ENCODE data around the gene GLIS1. TPM values are rescaled to one million over a fixed set of nuclear protein-coding genes. Genes with fewer than 3 reads are reported as not detected.

Gene GLIS1
- total RNA-seq, 1 donor from 2014 or later, result not detected

- H3K4me3 Mint-ChIP-seq (ENCODE audit: unreplicated experiment), result no peak overlapping the region
- no peaks in the 10 kb centered on the region for H3K36me3 Mint-ChIP-seq (ENCODE audit: low read depth, unreplicated experiment)
- peaks cover 6% of the 10 kb centered on the region for H3K4me1 Mint-ChIP-seq (ENCODE audit: unreplicated experiment)
- no peak for TF ChIP-seq CTCF (IDR thresholded peaks at IDR 0.05; ENCODE audit: unreplicated experiment)
- H3K9me3 Mint-ChIP-seq (ENCODE audit: unreplicated experiment), result no peaks in the 10 kb centered on the region
- DNase-seq (ENCODE audit: low spot score), result no peak
- no peak overlapping the region for H3K27ac Mint-ChIP-seq (ENCODE audit: unreplicated experiment)
- peaks cover 8% of the 10 kb centered on the region for H3K27me3 Mint-ChIP-seq (ENCODE audit: unreplicated experiment)
These were observed 206.6 kb downstream of the GLIS1 start for GRCh38 chr1:53532377-53532776.

GRCh38 chr1:53530550-53530949 lies 208.4 kb downstream of the GLIS1 start:
- Mint-ChIP-seq H3K27ac (ENCODE audit: unreplicated experiment) (no peak overlapping the region), H3K36me3 (ENCODE audit: low read depth, unreplicated experiment) (no peaks in the 10 kb centered on the region), H3K9me3 (ENCODE audit: unreplicated experiment) (no peaks in the 10 kb centered on the region)

GRCh38 chr1:53529555-53529954 lies 209.4 kb downstream of the GLIS1 start:
- no peak for TF ChIP-seq CTCF (IDR thresholded peaks at IDR 0.05; ENCODE audit: unreplicated experiment)

More at GRCh38 chr1:53530550-53530949, 208.4 kb downstream of the GLIS1 start:
- TF ChIP-seq CTCF (IDR thresholded peaks at IDR 0.05; ENCODE audit: unreplicated experiment), result no peak
- H3K27me3 Mint-ChIP-seq (ENCODE audit: unreplicated experiment), result peaks cover 11% of the 10 kb centered on the region
- DNase-seq (ENCODE audit: low spot score), result no peak
- H3K4me3 Mint-ChIP-seq (ENCODE audit: unreplicated experiment), result no peak overlapping the region
- H3K4me1 Mint-ChIP-seq (ENCODE audit: unreplicated experiment), result peaks cover 12% of the 10 kb centered on the region

GRCh38 chr1:53527368-53527767 lies 211.6 kb downstream of the GLIS1 start:
- H3K9me3 Mint-ChIP-seq (ENCODE audit: unreplicated experiment), result no peaks in the 10 kb centered on the region
- no peak overlapping the region for H3K27ac Mint-ChIP-seq (ENCODE audit: unreplicated experiment)
- no peaks in the 10 kb centered on the region for H3K36me3 Mint-ChIP-seq (ENCODE audit: low read depth, unreplicated experiment)
- H3K4me3 Mint-ChIP-seq (ENCODE audit: unreplicated experiment), result no peak overlapping the region
- DNase-seq (ENCODE audit: low spot score), result no peak
- TF ChIP-seq CTCF (IDR thresholded peaks at IDR 0.05; ENCODE audit: unreplicated experiment), result no peak
- H3K4me1 Mint-ChIP-seq (ENCODE audit: unreplicated experiment), result peaks cover 13% of the 10 kb centered on the region
- H3K27me3 Mint-ChIP-seq (ENCODE audit: unreplicated experiment), result peaks cover 22% of the 10 kb centered on the region

More at GRCh38 chr1:53529555-53529954, 209.4 kb downstream of the GLIS1 start:
- H3K9me3 Mint-ChIP-seq (ENCODE audit: unreplicated experiment), result no peaks in the 10 kb centered on the region
- peaks cover 13% of the 10 kb centered on the region for H3K4me1 Mint-ChIP-seq (ENCODE audit: unreplicated experiment)
- H3K36me3 Mint-ChIP-seq (ENCODE audit: low read depth, unreplicated experiment), result no peaks in the 10 kb centered on the region
- H3K27ac Mint-ChIP-seq (ENCODE audit: unreplicated experiment), result no peak overlapping the region
- H3K27me3 Mint-ChIP-seq (ENCODE audit: unreplicated experiment), result peaks cover 12% of the 10 kb centered on the region
- no peak for DNase-seq (ENCODE audit: low spot score)
- no peak overlapping the region for H3K4me3 Mint-ChIP-seq (ENCODE audit: unreplicated experiment)

- Mint-ChIP-seq H3K9me3 (ENCODE audit: unreplicated experiment) (no peaks in the 10 kb centered on the region), H3K4me3 (ENCODE audit: unreplicated experiment) (no peak overlapping the region), H3K27ac (ENCODE audit: unreplicated experiment) (no peak overlapping the region), H3K36me3 (ENCODE audit: low read depth, unreplicated experiment) (no peaks in the 10 kb centered on the region), H3K27me3 (ENCODE audit: unreplicated experiment) (peaks cover 22% of the 10 kb centered on the region), H3K4me1 (ENCODE audit: unreplicated experiment) (peaks cover 7% of the 10 kb centered on the region)
- DNase-seq (ENCODE audit: low spot score), result no peak
- no peak for TF ChIP-seq CTCF (IDR thresholded peaks at IDR 0.05; ENCODE audit: unreplicated experiment)
These were observed 212.4 kb downstream of the GLIS1 start for GRCh38 chr1:53526451-53527101.
